Activated effector memory CD4-positive, alpha-beta T cell treated with Interleukin-2 at 50 U/mL for 16 hours (primary cell): Measurements from ENCODE around the gene SCGN.
"Not testable (repeated sequence)": the region's sequence is repeated elsewhere in the genome, so short reads cannot be mapped to it uniquely, and the experiment has no call there.

ENCODE experiments used
- DNase-seq: peaks from one replicate; pipeline ENCODE4 v3.0.0-alpha.2; 2020

The SCGN gene

GRCh38 chr6:25732468-25733198 is 80.6 kb downstream of the SCGN start:
- DNase-seq = no peak

- no peak for DNase-seq
Observed at GRCh38 chr6:25735261-25735660, 83.2 kb downstream of the SCGN start.

GRCh38 chr6:25743868-25744267 is 91.9 kb downstream of the SCGN start:
- no peak for DNase-seq

- DNase-seq = no peak
Observed at GRCh38 chr6:25745836-25746235, 93.8 kb downstream of the SCGN start.

- no peak for DNase-seq
Observed at GRCh38 chr6:25746968-25747367, 95.0 kb downstream of the SCGN start.

GRCh38 chr6:25747477-25747876 is 95.5 kb downstream of the SCGN start:
- DNase-seq = no peak

- no peak for DNase-seq
Observed at GRCh38 chr6:25748049-25748448, 96.0 kb downstream of the SCGN start.

- not testable (repeated sequence) for DNase-seq
Observed at GRCh38 chr6:25748601-25749517, 96.8 kb downstream of the SCGN start.

- no peak for DNase-seq
Observed at GRCh38 chr6:25749837-25750236, 97.8 kb downstream of the SCGN start.

GRCh38 chr6:25750906-25751305 is 98.9 kb downstream of the SCGN start:
- no peak for DNase-seq
